Measurements from ENCODE around the gene HSPD1.

HSPD1 gene

GRCh38 chr2:197480165-197481036, 19.2 kb downstream of the HSPD1 start:
- no peak for TF ChIP-seq CTCF (IDR thresholded peaks at IDR 0.05; ENCODE audit: borderline replicate concordance, insufficient read depth, low read depth, low read length)
- no peak overlapping the region for H3K4me3 ChIP-seq (ENCODE audit: low read depth, low read length)

- no peak for TF ChIP-seq CTCF (IDR thresholded peaks at IDR 0.05; ENCODE audit: borderline replicate concordance, insufficient read depth, low read depth, low read length)
- H3K4me3 ChIP-seq (ENCODE audit: low read depth, low read length): no peak overlapping the region
These were observed 21.8 kb downstream of the HSPD1 start for GRCh38 chr2:197477797-197478196.

- no peak overlapping the region for H3K4me3 ChIP-seq (ENCODE audit: low read depth, low read length)
- no peak for TF ChIP-seq CTCF (IDR thresholded peaks at IDR 0.05; ENCODE audit: borderline replicate concordance, insufficient read depth, low read depth, low read length)
These were observed 27.5 kb downstream of the HSPD1 start for GRCh38 chr2:197472166-197472565.

- no peak overlapping the region for H3K4me3 ChIP-seq (ENCODE audit: low read depth, low read length)
- TF ChIP-seq CTCF (IDR thresholded peaks at IDR 0.05; ENCODE audit: borderline replicate concordance, insufficient read depth, low read depth, low read length): no peak
These were observed 35.5 kb downstream of the HSPD1 start for GRCh38 chr2:197464175-197464574.

GRCh38 chr2:197461057-197461456, 38.6 kb downstream of the HSPD1 start:
- TF ChIP-seq CTCF (IDR thresholded peaks at IDR 0.05; ENCODE audit: borderline replicate concordance, insufficient read depth, low read depth, low read length): no peak
- H3K4me3 ChIP-seq (ENCODE audit: low read depth, low read length): no peak overlapping the region

GRCh38 chr2:197460649-197461048, 39.0 kb downstream of the HSPD1 start:
- no peak for TF ChIP-seq CTCF (IDR thresholded peaks at IDR 0.05; ENCODE audit: borderline replicate concordance, insufficient read depth, low read depth, low read length)
- no peak overlapping the region for H3K4me3 ChIP-seq (ENCODE audit: low read depth, low read length)

GRCh38 chr2:197455428-197455827, 44.2 kb downstream of the HSPD1 start:
- no peak overlapping the region for H3K4me3 ChIP-seq (ENCODE audit: low read depth, low read length)

More at GRCh38 chr2:197455428-197455827, 44.2 kb downstream of the HSPD1 start:
- no peak for TF ChIP-seq CTCF (IDR thresholded peaks at IDR 0.05; ENCODE audit: borderline replicate concordance, insufficient read depth, low read depth, low read length)
